HepG2 (cell line): ENCODE measurements around the gene SNAP29. TPM values are rescaled to one million over a fixed set of nuclear protein-coding genes. Genes with fewer than 3 reads are reported as not detected.
"Not testable (repeated sequence)": the region's sequence is repeated elsewhere in the genome, so short reads cannot be mapped to it uniquely, and the experiment has no call there.

Source experiments
- ATAC-seq: fragments of 200-7000 bp; cut with Tn5 transposase; 3 replicates; pipeline ENCODE4 v1.9.1; 2020; ENCODE audit warnings: mild to moderate bottlenecking, moderate library complexity
- BruUV-seq: library from RNA; stranded (reverse); fragments of 400-500 nt; replicated peaks from 2 replicates; lab custom pipeline; 2021; lab: Mats Ljungman, UMichigan
- CTCF ChIA-PET: fragments of 300-600 bp; formaldehyde crosslinking; extraction: SDS; loops from one replicate; lab custom pipeline; 2021; ENCODE audit warnings: low total read pairs, inconsistent platforms, low intra/inter-chr PET ratio; lab: Yijun Ruan, JAX
- POLR2A ChIA-PET: fragments of 350-600 bp; sonication (Branson Sonifier 250); formaldehyde crosslinking; loops from one replicate; lab custom pipeline; 2020; ENCODE audit warnings: antibody characterized with exemption, inconsistent platforms; lab: Yijun Ruan, JAX
- DNase-seq: peaks from one replicate; pipeline ENCODE4 v3.0.0-alpha.2; 2015; ENCODE audit warnings: low spot score
- FAIRE-seq: peaks from 3 replicates; lab custom pipeline; 2011; peaks lifted over from hg19 to GRCh38; lab: Jason Lieb, UNC
- H2AFZ ChIP-seq: one replicate; pipeline ENCODE4 v1.6.1; 2011; ENCODE audit warnings: low read length, inconsistent platforms
- H3K27ac ChIP-seq: fragments of 300-600 bp; 3 replicates; pipeline ENCODE4 v1.8.0; 2011; ENCODE audit warnings: mixed run types, mild to moderate bottlenecking, mixed read lengths, low read length, inconsistent platforms; ENCODE audit not compliant: insufficient read depth; ENCODE audit errors: extremely low read length
- H3K27me3 ChIP-seq, 2 experiments: fragments of 200-600 bp in 1 of 2; 2 replicates in 1 of 2; 3 replicates in 1 of 2; pipeline versions ENCODE4 v1.6.0 to v1.8.0; 2011; ENCODE audit warnings: low read length in 2 of 2, mild to moderate bottlenecking in 2 of 2, moderate library complexity in 2 of 2, inconsistent platforms in 1 of 2; ENCODE audit not compliant: insufficient read depth in 2 of 2, control insufficient read depth in 1 of 2
- H3K36me3 ChIP-seq, 2 experiments: fragments of 200-600 bp in 1 of 2; replicated peaks in 1 of 2; 2 replicates in 1 of 2; 3 replicates in 1 of 2; pipeline versions ENCODE4 v1.5.1 to v1.8.0; 2011; ENCODE audit warnings: low read length in 2 of 2, inconsistent platforms in 1 of 2; ENCODE audit not compliant: insufficient read depth in 2 of 2, control insufficient read depth in 1 of 2
- H3K4me1 ChIP-seq: 2 replicates; pipeline ENCODE4 v1.5.1; 2012; ENCODE audit warnings: low read length, inconsistent platforms; ENCODE audit not compliant: insufficient read depth
- H3K4me2 ChIP-seq: 2 replicates; pipeline ENCODE4 v1.6.0; 2011; ENCODE audit warnings: low read depth, low read length, inconsistent platforms
- H3K4me3 ChIP-seq, 3 experiments: fragments of 200-600 bp in 1 of 3; sonication (generic), shearing (Covaris generic) in 1 of 3; replicated peaks in 1 of 3; 2 replicates each; pipeline ENCODE4 v1.5.1; 2011 to 2016; ENCODE audit warnings: low read length in 3 of 3, inconsistent platforms in 2 of 3, low read depth in 2 of 3, mild to moderate bottlenecking in 2 of 3, control low read depth in 1 of 3, mixed read lengths in 1 of 3; ENCODE audit not compliant: insufficient read depth in 1 of 3
- H3K79me2 ChIP-seq: one replicate; pipeline ENCODE4 v1.6.1; 2011; ENCODE audit warnings: low read length, inconsistent platforms; ENCODE audit not compliant: insufficient read depth
- H3K9ac ChIP-seq: 2 replicates; pipeline ENCODE4 v1.6.0; 2011; ENCODE audit warnings: mild to moderate bottlenecking, low read depth, low read length, inconsistent platforms; ENCODE audit not compliant: insufficient read depth
- H3K9me3 ChIP-seq: 2 replicates; pipeline ENCODE4 v1.5.1; 2012; ENCODE audit warnings: mild to moderate bottlenecking, low read length
- H4K20me1 ChIP-seq: 2 replicates; pipeline ENCODE4 v1.6.0; 2011; ENCODE audit warnings: inconsistent platforms, mild to moderate bottlenecking, low read length, moderate library complexity; ENCODE audit not compliant: insufficient read depth
- GATAD2A ChIP-seq: IDR thresholded peaks from 2 replicates; pipeline ENCODE4 v1.6.1; 2016
- JARID2 ChIP-seq: sonication (generic); formaldehyde crosslinking; IDR thresholded peaks from 2 replicates; pipeline ENCODE4 v1.8.1; 2023; ENCODE audit warnings: missing genetic modification reagents, inconsistent platforms; ENCODE audit not compliant: insufficient replicate concordance
- SATB2 ChIP-seq: sonication (generic); formaldehyde crosslinking; IDR thresholded peaks from 2 replicates; pipeline ENCODE4 v1.5.0; 2020; ENCODE audit warnings: missing genetic modification reagents
- SOX6 ChIP-seq, 2 experiments: fragments of 450-650 bp in 1 of 2; sonication (generic) in 1 of 2; formaldehyde crosslinking in 1 of 2; IDR thresholded peaks; 2 replicates each; pipeline versions ENCODE4 v1.4.0 to v1.6.1; 2017 to 2020; ENCODE audit warnings: antibody characterized with exemption in 1 of 2, mild to moderate bottlenecking in 1 of 2, missing genetic modification reagents in 1 of 2
- SUZ12 ChIP-seq: fragments of 150-350 bp; IDR thresholded peaks from 2 replicates; pipeline ENCODE4 v1.6.1; 2014; ENCODE audit warnings: low read depth, low read length
- ZNF460 ChIP-seq: sonication (generic); formaldehyde crosslinking; IDR thresholded peaks from 2 replicates; pipeline ENCODE4 v1.5.1; 2020; ENCODE audit warnings: missing genetic modification reagents, mild to moderate bottlenecking, borderline replicate concordance
- ZNF468 ChIP-seq: sonication (generic); formaldehyde crosslinking; IDR thresholded peaks from 2 replicates; pipeline ENCODE4 v1.8.0; 2022; ENCODE audit warnings: mild to moderate bottlenecking, moderate library complexity, missing genetic modification reagents
- WGBS: methylation state at CpG from one replicate; pipeline ENCODE4 v1.1.6; 2017; ENCODE audit warnings: low lambda C conversion rate; 5-methylcytosine and 5-hydroxymethylcytosine counted together
- in situ Hi-C: cut with HindIII; loops from 2 replicates; pipeline ENCODE4 v1.10.0; 2017; ENCODE audit warnings: low pct_unique_long_range_greater_than_20kb; ENCODE audit not compliant: extremely low pct_ligation_motif_present
- intact Hi-C: fragments of 100-400 bp; cut with micrococcal nuclease; formaldehyde crosslinking; loops from one replicate; pipeline ENCODE4 v1.10.0; 2022; ENCODE audit not compliant: unreplicated experiment
- polyA plus RNA-seq, 8 experiments: library from polyadenylated mRNA; depleted of rRNA in 3 of 8; stranded (reverse) in 7 of 8; unstranded in 1 of 8; fragments of >200 nt; fragmentation: Illumina TruSeq in 4 of 8; extraction: Trizol in 4 of 8; gene quantifications; 2 replicates each; pipeline versions ENCODE4 v1.2.1 to v1.2.3, GENCODE V29; 2011 to 2016; ENCODE audit warnings: low read depth in 4 of 8, missing spikeins in 1 of 8, mixed read lengths in 1 of 8; ENCODE audit not compliant: insufficient read depth in 1 of 8
- total RNA-seq, 5 experiments: library from RNA; depleted of rRNA; stranded (reverse); fragments of >200 nt; fragmentation: Illumina TruSeq; extraction: Trizol; gene quantifications; 2 replicates each; pipeline ENCODE4 v1.2.3, GENCODE V29; 2016; ENCODE audit warnings: low read depth in 1 of 5
- TF ChIP-seq, protein P1 (sequence below): sonication (generic); formaldehyde crosslinking; IDR thresholded peaks from 2 replicates; pipeline ENCODE4 v1.5.0; 2020; ENCODE audit warnings: missing genetic modification reagents, mild to moderate bottlenecking, borderline replicate concordance

The SNAP29 gene
- total and polyA plus RNA-seq, 2 of the 13 experiments (the other 11 are each of a cell fraction or from before 2014, with no cell fraction given), result 12.3 to 30.7 TPM

DNA sequence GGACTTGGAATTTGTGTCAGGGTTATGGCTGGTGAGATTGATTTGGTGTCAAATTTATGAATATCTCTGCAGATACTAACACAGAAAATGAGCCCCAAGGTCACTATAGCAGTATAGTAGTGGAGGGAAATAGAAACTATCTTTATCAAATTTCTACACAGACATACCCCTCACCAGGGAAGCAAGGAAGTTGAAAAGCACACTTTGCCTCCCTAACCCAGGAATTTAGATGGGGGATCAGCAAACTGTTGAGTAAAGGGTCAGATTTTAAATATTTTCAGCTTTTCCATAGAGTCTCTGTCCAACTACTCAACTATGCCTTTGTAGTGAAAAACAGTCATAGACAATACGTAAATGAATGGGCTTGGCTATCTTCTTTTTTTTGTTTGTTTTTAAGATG, 71.2 kb downstream of the SNAP29 start (continued):
- TF ChIP-seq SUZ12 (no peak), ZNF468 (CRISPR knock-in tag) (no peak), SATB2 (no peak), JARID2 (CRISPR knock-in tag) (no peak), SOX6 (IDR thresholded peaks at IDR 0.05) (no peak), SOX6 (CRISPR knock-in tag; IDR thresholded peaks at IDR 0.05) (no peak), GATAD2A (no peak)
- TF ChIP-seq, protein P1, sequence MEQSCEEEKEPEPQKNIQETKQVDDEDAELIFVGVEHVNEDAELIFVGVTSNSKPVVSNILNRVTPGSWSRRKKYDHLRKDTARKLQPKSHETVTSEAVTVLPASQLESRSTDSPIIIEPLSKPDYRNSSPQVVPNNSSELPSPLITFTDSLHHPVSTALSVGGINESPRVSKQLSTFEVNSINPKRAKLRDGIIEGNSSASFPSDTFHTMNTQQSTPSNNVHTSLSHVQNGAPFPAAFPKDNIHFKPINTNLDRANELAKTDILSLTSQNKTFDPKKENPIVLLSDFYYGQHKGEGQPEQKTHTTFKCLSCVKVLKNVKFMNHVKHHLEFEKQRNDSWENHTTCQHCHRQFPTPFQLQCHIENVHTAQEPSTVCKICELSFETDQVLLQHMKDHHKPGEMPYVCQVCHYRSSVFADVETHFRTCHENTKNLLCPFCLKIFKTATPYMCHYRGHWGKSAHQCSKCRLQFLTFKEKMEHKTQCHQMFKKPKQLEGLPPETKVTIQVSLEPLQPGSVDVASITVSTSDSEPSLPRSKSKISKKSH (CRISPR knock-in tag), result no peak

DNA sequence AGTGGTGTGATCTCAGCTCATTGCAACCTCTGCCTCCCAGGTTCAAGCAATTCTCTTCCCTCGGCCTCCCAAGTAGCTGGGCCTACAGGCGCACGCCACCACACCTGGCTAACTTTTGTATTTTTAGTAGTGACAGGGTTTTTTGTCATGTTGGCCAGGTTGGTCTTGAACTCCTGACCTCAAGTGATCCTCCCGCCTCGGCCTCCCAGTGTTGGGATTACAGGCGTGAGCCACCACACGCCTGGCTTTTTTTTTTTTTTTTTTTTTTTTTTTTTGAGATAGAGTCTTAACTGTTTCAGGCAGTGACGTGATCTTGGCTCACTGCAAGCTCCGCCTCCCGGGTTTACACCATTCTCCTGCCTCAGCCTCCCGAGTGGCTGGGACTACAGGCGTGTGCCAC, 71.6 kb downstream of the SNAP29 start:
- CTCF ChIA-PET, FAIRE-seq, H3K9me3 ChIP-seq, BruUV-seq, H3K4me2 ChIP-seq, H3K9ac ChIP-seq, H2AFZ ChIP-seq, POLR2A ChIA-PET, H3K4me3 ChIP-seq, H3K27me3 ChIP-seq, intact Hi-C loops, in situ Hi-C loops, DNase-seq, H3K27ac ChIP-seq, ATAC-seq: not testable (repeated sequence)
- TF ChIP-seq ZNF460, result peak; percentile 59; the same call in 1 of the 2 replicates
- peaks cover 16 to 43% of the 10 kb centered on the region in 2 experiments; a peak in 4 of 5 replicates for H3K36me3 ChIP-seq
- WGBS, result 95% methylated on average over 12 of the region's 12 CpGs
- peaks cover 92% of the 10 kb centered on the region for H4K20me1 ChIP-seq
- peaks cover 93% of the 10 kb centered on the region for H3K79me2 ChIP-seq
- peaks cover 69% of the 10 kb centered on the region for H3K4me1 ChIP-seq
